ENCODE data around the gene AKR7A3.

DNA sequence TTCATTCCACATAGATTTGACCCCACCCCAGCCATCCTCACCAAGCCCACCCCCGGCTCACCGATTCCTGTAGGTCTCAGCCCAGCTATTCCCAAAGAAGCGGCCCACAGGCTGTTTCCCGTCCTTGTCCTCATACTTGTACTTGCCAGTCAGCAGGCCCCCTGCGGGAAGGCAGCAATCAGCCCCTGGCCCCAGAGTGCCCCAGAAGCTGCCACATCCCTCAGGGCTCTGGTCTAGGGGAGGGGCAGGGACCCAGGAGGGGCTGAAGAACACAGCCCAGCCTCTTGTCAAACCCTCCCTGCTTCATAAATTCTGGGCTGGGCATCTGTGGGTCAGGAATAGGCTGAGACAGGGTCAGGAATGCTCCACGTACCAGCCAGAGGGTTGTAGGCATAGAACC is 18.4 kb upstream of the AKR7A3 start:
- TF ChIP-seq POLR2A (IDR thresholded peaks at IDR 0.05; ENCODE audit: low read depth) (no peak), POLR2AphosphoS5 (IDR thresholded peaks at IDR 0.05) (no peak)
- TF ChIP-seq, protein P1, sequence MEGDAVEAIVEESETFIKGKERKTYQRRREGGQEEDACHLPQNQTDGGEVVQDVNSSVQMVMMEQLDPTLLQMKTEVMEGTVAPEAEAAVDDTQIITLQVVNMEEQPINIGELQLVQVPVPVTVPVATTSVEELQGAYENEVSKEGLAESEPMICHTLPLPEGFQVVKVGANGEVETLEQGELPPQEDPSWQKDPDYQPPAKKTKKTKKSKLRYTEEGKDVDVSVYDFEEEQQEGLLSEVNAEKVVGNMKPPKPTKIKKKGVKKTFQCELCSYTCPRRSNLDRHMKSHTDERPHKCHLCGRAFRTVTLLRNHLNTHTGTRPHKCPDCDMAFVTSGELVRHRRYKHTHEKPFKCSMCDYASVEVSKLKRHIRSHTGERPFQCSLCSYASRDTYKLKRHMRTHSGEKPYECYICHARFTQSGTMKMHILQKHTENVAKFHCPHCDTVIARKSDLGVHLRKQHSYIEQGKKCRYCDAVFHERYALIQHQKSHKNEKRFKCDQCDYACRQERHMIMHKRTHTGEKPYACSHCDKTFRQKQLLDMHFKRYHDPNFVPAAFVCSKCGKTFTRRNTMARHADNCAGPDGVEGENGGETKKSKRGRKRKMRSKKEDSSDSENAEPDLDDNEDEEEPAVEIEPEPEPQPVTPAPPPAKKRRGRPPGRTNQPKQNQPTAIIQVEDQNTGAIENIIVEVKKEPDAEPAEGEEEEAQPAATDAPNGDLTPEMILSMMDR (IDR thresholded peaks at IDR 0.05): no peak
